ENCODE results near the gene TMED5. TPM values are rescaled to one million over a fixed set of nuclear protein-coding genes. Genes with fewer than 3 reads are reported as not detected.

Gene TMED5
- total RNA-seq, 1 experiment from 2014 or later, result 80.5 TPM

- no peak overlapping the region for H3K27ac Mint-ChIP-seq (ENCODE audit: low read depth, unreplicated experiment)
- ChIA-PET CTCF (no interaction called here), POLR2A (interaction anchor here (1.0 kb wide), 1 partner anchor 755 kb away, joined by 3 read pairs; no protein-coding TSS in a partner anchor)
- no peaks in the 10 kb centered on the region for H3K4me1 Mint-ChIP-seq (ENCODE audit: insufficient read depth, unreplicated experiment)
- H3K9me3 Mint-ChIP-seq (ENCODE audit: unreplicated experiment), result no peaks in the 10 kb centered on the region
- H3K36me3 Mint-ChIP-seq (ENCODE audit: insufficient read depth, unreplicated experiment), result peaks cover 24% of the 10 kb centered on the region
- no peaks in the 10 kb centered on the region for H3K27me3 Mint-ChIP-seq (ENCODE audit: insufficient read depth, unreplicated experiment)
- no peak overlapping the region for H3K4me3 Mint-ChIP-seq (ENCODE audit: unreplicated experiment)
- no peak for TF ChIP-seq CTCF (IDR thresholded peaks at IDR 0.05; ENCODE audit: unreplicated experiment)
- BruUV-seq (replicated peaks), result no TSS peak
- no peak for DNase-seq (ENCODE audit: unreplicated experiment)
- intact Hi-C loops (cut with micrococcal nuclease), result no loop called here
These were observed 25.8 kb upstream of the TMED5 start for GRCh38 chr1:93205892-93206566.

DNA sequence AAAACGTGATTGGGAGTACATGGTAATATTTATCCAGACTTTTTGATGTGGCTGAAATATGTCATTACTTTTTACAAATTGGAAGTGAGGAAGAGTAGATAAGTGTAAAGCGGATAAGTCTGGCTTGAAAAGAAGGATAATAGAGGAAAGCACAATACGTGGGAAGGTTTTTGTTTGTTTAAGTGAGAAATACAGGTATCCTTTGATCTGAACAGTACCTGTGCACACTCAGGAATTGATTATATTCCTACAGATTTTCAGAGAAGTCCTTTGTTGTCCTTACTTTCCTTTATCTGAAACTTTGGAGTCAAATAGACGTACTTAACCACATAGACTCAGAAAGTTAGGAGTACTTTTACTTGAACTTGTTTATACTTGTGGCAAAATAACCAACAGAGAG lies 20.5 kb upstream of the TMED5 start:
- Mint-ChIP-seq H3K27ac (ENCODE audit: low read depth, unreplicated experiment) (no peak overlapping the region), H3K27me3 (ENCODE audit: insufficient read depth, unreplicated experiment) (no peaks in the 10 kb centered on the region), H3K4me3 (ENCODE audit: unreplicated experiment) (no peak overlapping the region), H3K9me3 (ENCODE audit: unreplicated experiment) (no peaks in the 10 kb centered on the region), H3K4me1 (ENCODE audit: insufficient read depth, unreplicated experiment) (peaks cover 4% of the 10 kb centered on the region), H3K36me3 (ENCODE audit: insufficient read depth, unreplicated experiment) (no peaks in the 10 kb centered on the region)
- BruUV-seq (replicated peaks), result no TSS peak
- TF ChIP-seq CTCF (IDR thresholded peaks at IDR 0.05; ENCODE audit: unreplicated experiment), result no peak
- CTCF ChIA-PET, result no interaction called here
- POLR2A ChIA-PET, result no interaction called here
- DNase-seq (ENCODE audit: unreplicated experiment), result no peak
- intact Hi-C loops (cut with micrococcal nuclease), result no loop called here

DNA sequence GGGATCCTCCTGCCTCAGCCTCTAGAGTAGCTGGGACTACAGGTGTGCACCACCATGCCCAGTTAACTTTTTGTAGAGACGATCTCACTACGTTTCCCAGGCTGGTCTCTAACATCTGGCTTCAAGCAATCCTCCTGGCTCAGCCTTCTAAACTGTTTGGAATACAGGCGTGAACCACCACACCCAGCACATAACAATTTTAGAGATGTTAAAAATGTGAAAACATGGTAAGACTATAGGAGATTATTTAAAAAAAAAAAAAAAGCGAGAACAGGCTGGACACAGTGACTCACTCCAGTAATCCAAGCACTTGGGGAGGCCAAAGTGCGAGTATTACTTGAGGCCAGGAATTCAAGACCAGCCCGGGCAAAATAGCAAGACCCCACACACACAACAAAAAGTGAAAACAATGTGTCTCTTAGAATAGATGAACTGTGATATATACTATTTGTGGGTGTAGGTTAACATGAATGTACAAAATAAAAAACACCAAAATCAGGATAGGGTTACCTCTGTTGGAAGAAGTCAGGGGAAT lies 19.9 kb upstream of the TMED5 start:
- H3K4me3 Mint-ChIP-seq (ENCODE audit: unreplicated experiment), result no peak overlapping the region
- no peak for TF ChIP-seq CTCF (IDR thresholded peaks at IDR 0.05; ENCODE audit: unreplicated experiment)
- no peaks in the 10 kb centered on the region for H3K9me3 Mint-ChIP-seq (ENCODE audit: unreplicated experiment)
- POLR2A ChIA-PET, result no interaction called here
- H3K4me1 Mint-ChIP-seq (ENCODE audit: insufficient read depth, unreplicated experiment), result peaks cover 5% of the 10 kb centered on the region
- no peak for DNase-seq (ENCODE audit: unreplicated experiment)
- intact Hi-C loops (cut with micrococcal nuclease), result no loop called here
- no peaks in the 10 kb centered on the region for H3K27me3 Mint-ChIP-seq (ENCODE audit: insufficient read depth, unreplicated experiment)
- no peaks in the 10 kb centered on the region for H3K36me3 Mint-ChIP-seq (ENCODE audit: insufficient read depth, unreplicated experiment)
- BruUV-seq (replicated peaks), result no TSS peak
- no peak overlapping the region for H3K27ac Mint-ChIP-seq (ENCODE audit: low read depth, unreplicated experiment)
- CTCF ChIA-PET, result interaction anchor here (0.7 to 1.6 kb wide), 3 partner anchors 10 to 22 kb away, joined by 3 read pairs; no protein-coding TSS in a partner anchor

- no peaks in the 10 kb centered on the region for H3K36me3 Mint-ChIP-seq (ENCODE audit: insufficient read depth, unreplicated experiment)
- BruUV-seq (replicated peaks), result no TSS peak
- H3K27me3 Mint-ChIP-seq (ENCODE audit: insufficient read depth, unreplicated experiment), result no peaks in the 10 kb centered on the region
- CTCF ChIA-PET, result interaction anchor here (0.6 to 1.6 kb wide), 4 partner anchors 13 to 138 kb away, joined by 3 to 4 read pairs (median 3); no protein-coding TSS in a partner anchor
- TF ChIP-seq CTCF (IDR thresholded peaks at IDR 0.05; ENCODE audit: unreplicated experiment), result no peak
- POLR2A ChIA-PET, result no interaction called here
- no peaks in the 10 kb centered on the region for H3K9me3 Mint-ChIP-seq (ENCODE audit: unreplicated experiment)
- no peak for DNase-seq (ENCODE audit: unreplicated experiment)
- H3K27ac Mint-ChIP-seq (ENCODE audit: low read depth, unreplicated experiment), result no peak overlapping the region
- no peak overlapping the region for H3K4me3 Mint-ChIP-seq (ENCODE audit: unreplicated experiment)
- intact Hi-C loops (cut with micrococcal nuclease), result no loop called here
- H3K4me1 Mint-ChIP-seq (ENCODE audit: insufficient read depth, unreplicated experiment), result peaks cover 5% of the 10 kb centered on the region
These were observed 18.9 kb upstream of the TMED5 start for GRCh38 chr1:93199150-93199549.

All from MCF 10A (cell line).